CD4-positive, alpha-beta T cell (primary cell): ENCODE data around the gene USP16. TPM values are rescaled to one million over a fixed set of nuclear protein-coding genes. Genes with fewer than 3 reads are reported as not detected.

ENCODE experiments used
- ATAC-seq: fragments of 200-7000 bp; cut with Tn5 transposase; one replicate; pipeline ENCODE4 v1.10.0; 2022; ENCODE audit warnings: mild to moderate bottlenecking; ENCODE audit not compliant: poor library complexity
- CTCF ChIA-PET: fragments of 350-600 bp; sonication (Branson Sonifier 250); formaldehyde crosslinking; loops from one replicate; lab custom pipeline; 2021; ENCODE audit warnings: antibody characterized with exemption, inconsistent platforms; lab: Charles Lee
- POLR2A ChIA-PET: fragments of 350-600 bp; sonication (Branson Sonifier 250); formaldehyde crosslinking; loops from one replicate; lab custom pipeline; 2021; ENCODE audit warnings: antibody characterized with exemption, inconsistent platforms; lab: Charles Lee
- DNase-seq, 14 experiments: peaks; one replicate each; pipeline ENCODE4 v3.0.0-alpha.2; 2013 to 2020; ENCODE audit warnings: mixed read lengths in 2 of 14
- H3K27ac ChIP-seq, 2 donors: one replicate each; pipeline versions ENCODE4 v1.5.1 to v1.7.0; 2013; ENCODE audit warnings: low read length in 2 of 2, low read depth in 1 of 2, mild to moderate bottlenecking in 1 of 2
- H3K27me3 ChIP-seq, 2 experiments: 1 replicate in 1 of 2; 2 replicates in 1 of 2; pipeline versions ENCODE4 v1.6.1 to v1.7.0; 2013; ENCODE audit warnings: low read length in 2 of 2, control low read depth in 1 of 2, mild to moderate bottlenecking in 1 of 2, moderate library complexity in 1 of 2; ENCODE audit not compliant: insufficient read depth in 2 of 2, control insufficient read depth in 1 of 2
- H3K36me3 ChIP-seq: one replicate; pipeline ENCODE4 v1.6.1; 2013; ENCODE audit warnings: low read length, control low read depth; ENCODE audit not compliant: insufficient read depth
- H3K4me1 ChIP-seq: one replicate; pipeline ENCODE4 v1.6.1; 2013; ENCODE audit warnings: low read length, control low read depth; ENCODE audit not compliant: insufficient read depth
- H3K4me3 ChIP-seq: one replicate; pipeline ENCODE4 v1.5.1; 2013; ENCODE audit warnings: mild to moderate bottlenecking, low read length, moderate library complexity
- H3K9me3 ChIP-seq, 2 experiments: 1 replicate in 1 of 2; 2 replicates in 1 of 2; pipeline versions ENCODE4 v1.6.1 to v1.7.0; 2013; ENCODE audit warnings: low read length in 2 of 2, mild to moderate bottlenecking in 2 of 2, control low read depth in 1 of 2, moderate library complexity in 1 of 2; ENCODE audit not compliant: control insufficient read depth in 1 of 2, insufficient read depth in 1 of 2
- H3K27ac Mint-ChIP-seq: one replicate; pipeline ENCODE4 v1.8.0; 2020; ENCODE audit warnings: mixed read lengths
- H3K27me3 Mint-ChIP-seq: one replicate; pipeline ENCODE4 v1.8.0; 2021; ENCODE audit warnings: mixed read lengths
- H3K36me3 Mint-ChIP-seq: one replicate; pipeline ENCODE4 v1.8.0; 2021; ENCODE audit warnings: low read depth, mixed read lengths
- H3K4me1 Mint-ChIP-seq: one replicate; pipeline ENCODE4 v1.8.0; 2021; ENCODE audit warnings: low read depth, mixed read lengths
- H3K4me3 Mint-ChIP-seq: one replicate; pipeline ENCODE4 v1.8.0; 2020; ENCODE audit warnings: mild to moderate bottlenecking, mixed read lengths
- H3K9me3 Mint-ChIP-seq: one replicate; pipeline ENCODE4 v1.8.0; 2020; ENCODE audit warnings: mixed read lengths
- intact Hi-C, 2 experiments: fragments of 100-400 bp; cut with DNase I in 1 of 2; cut with micrococcal nuclease in 1 of 2; formaldehyde crosslinking; loops; one replicate each; pipeline versions ENCODE4 v1.15.1 to v1.9.0; 2023 to 2025; cut with DNase I, micrococcal nuclease
- total RNA-seq, 174 experiments: library from RNA in 2 of 174; stranded (reverse) in 2 of 174; gene quantifications; one replicate each; pipeline ENCODE4 v1.2.3 and lab custom pipeline; 2021 to 2026
- TF ChIP-seq, protein P1 (sequence below): fragments of 200-600 bp; IDR thresholded peaks from one replicate; pipeline ENCODE4 v1.8.0; 2022; ENCODE audit warnings: antibody characterized with exemption, mild to moderate bottlenecking

The USP16 gene
- total RNA-seq, 2 experiments from 2014 or later, result 79.7 to 81.7 TPM

DNA sequence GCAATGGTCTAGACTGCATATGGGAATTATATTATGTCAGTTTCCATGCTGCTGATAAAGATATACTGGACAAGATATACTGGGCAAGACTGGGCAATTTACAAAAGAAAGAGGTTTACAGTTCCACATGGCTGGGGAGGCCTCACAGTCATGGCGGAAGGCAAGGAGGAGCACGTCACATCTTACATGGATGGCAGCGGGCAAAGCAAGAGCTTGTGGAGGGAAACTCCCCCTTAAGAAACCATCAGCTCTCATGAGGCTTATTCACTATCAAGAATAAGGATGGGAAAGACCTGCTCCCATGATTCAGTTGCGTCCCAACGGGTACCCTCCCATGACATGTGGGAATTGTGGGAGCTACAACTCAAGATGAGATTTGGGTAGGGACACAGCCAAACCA, 27.8 kb downstream of the USP16 start:
- no peaks in the 10 kb centered on the region for H3K4me1 Mint-ChIP-seq
- H3K27ac Mint-ChIP-seq, result no peak overlapping the region
- no peaks in the 10 kb centered on the region for H3K27me3 Mint-ChIP-seq
- Histone ChIP-seq H3K9me3 (no peaks in the 10 kb centered on the region), H3K4me3 (no peak overlapping the region), H3K27me3 (no peaks in the 10 kb centered on the region), H3K36me3 (peaks cover 85% of the 10 kb centered on the region), H3K4me1 (no peaks in the 10 kb centered on the region), H3K27ac (no peak overlapping the region)
- ChIA-PET POLR2A (no interaction called here), CTCF (no interaction called here)
- no peak overlapping the region for H3K4me3 Mint-ChIP-seq
- intact Hi-C loops, result no loop called here
- H3K36me3 Mint-ChIP-seq, result no peaks in the 10 kb centered on the region
- DNase-seq (no peak), ATAC-seq (no peak)
- TF ChIP-seq, protein P1, sequence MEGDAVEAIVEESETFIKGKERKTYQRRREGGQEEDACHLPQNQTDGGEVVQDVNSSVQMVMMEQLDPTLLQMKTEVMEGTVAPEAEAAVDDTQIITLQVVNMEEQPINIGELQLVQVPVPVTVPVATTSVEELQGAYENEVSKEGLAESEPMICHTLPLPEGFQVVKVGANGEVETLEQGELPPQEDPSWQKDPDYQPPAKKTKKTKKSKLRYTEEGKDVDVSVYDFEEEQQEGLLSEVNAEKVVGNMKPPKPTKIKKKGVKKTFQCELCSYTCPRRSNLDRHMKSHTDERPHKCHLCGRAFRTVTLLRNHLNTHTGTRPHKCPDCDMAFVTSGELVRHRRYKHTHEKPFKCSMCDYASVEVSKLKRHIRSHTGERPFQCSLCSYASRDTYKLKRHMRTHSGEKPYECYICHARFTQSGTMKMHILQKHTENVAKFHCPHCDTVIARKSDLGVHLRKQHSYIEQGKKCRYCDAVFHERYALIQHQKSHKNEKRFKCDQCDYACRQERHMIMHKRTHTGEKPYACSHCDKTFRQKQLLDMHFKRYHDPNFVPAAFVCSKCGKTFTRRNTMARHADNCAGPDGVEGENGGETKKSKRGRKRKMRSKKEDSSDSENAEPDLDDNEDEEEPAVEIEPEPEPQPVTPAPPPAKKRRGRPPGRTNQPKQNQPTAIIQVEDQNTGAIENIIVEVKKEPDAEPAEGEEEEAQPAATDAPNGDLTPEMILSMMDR, result no peak
- H3K9me3 Mint-ChIP-seq, result no peaks in the 10 kb centered on the region

DNA sequence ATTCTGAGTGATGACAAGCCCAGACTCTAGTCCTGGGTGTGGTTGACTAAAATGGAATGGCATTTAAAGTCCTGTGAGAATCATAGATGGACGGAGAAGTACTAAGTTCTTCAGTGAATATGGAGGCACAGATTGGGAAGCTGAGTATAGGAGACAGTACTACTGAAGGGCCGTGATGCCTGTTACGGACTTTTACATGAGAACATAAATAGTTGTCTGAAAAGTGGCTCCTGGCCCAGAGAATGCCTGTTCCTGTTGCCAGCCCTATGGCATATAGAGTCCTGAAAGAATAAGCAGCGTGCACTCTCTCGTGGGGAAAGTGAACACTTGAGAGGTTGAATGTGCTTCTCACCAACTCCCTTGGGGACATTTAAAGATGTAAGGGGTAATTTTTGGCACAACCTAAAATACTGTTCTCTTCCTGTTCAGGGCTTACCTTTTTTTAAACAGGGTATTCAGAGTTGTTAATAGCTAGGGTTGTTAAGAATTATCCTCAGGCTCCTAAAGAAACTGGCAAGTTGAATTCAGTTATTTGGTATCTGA, 28.6 kb downstream of the USP16 start:
- TF ChIP-seq, protein P1, result no peak
- Histone ChIP-seq H3K4me3 (no peak overlapping the region), H3K9me3 (no peaks in the 10 kb centered on the region), H3K27me3 (no peaks in the 10 kb centered on the region), H3K36me3 (peaks cover 86% of the 10 kb centered on the region), H3K4me1 (no peaks in the 10 kb centered on the region), H3K27ac (no peak overlapping the region)
- no peaks in the 10 kb centered on the region for H3K27me3 Mint-ChIP-seq
- no peaks in the 10 kb centered on the region for H3K9me3 Mint-ChIP-seq
- ChIA-PET CTCF (no interaction called here), POLR2A (interaction anchor here (0.7 kb wide), 1 partner anchor 113 kb away, joined by 6 read pairs; no protein-coding TSS in a partner anchor)
- no peak overlapping the region for H3K4me3 Mint-ChIP-seq
- DNase-seq (no peak), ATAC-seq (no peak)
- H3K27ac Mint-ChIP-seq, result no peak overlapping the region
- no peaks in the 10 kb centered on the region for H3K4me1 Mint-ChIP-seq
- intact Hi-C loops, result no loop called here
- H3K36me3 Mint-ChIP-seq, result peaks cover 5% of the 10 kb centered on the region

DNA sequence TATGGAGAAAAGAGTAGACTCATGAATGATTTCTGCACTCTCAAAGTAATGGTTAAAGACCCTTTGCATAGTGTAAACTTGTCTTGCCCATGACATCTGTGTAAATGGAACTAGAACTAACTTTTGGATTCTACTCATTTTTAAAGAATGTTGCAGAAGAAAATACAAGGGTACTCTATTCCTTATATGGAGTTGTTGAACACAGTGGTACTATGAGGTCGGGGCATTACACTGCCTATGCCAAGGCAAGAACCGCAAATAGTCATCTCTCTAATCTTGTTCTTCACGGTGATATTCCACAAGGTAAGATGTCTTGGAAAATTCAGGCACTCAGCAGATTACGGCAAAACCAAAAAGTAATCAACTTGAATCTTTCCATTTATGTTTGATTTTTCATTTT, 29.2 kb downstream of the USP16 start:
- DNase-seq (no peak), ATAC-seq (no peak)
- intact Hi-C loops, result no loop called here
- Histone ChIP-seq H3K27me3 (no peaks in the 10 kb centered on the region), H3K4me1 (no peaks in the 10 kb centered on the region), H3K4me3 (no peak overlapping the region), H3K27ac (no peak overlapping the region), H3K36me3 (peaks cover 86% of the 10 kb centered on the region), H3K9me3 (no peaks in the 10 kb centered on the region)
- TF ChIP-seq, protein P1, result no peak
- ChIA-PET CTCF (no interaction called here), POLR2A (no interaction called here)
- H3K4me1 Mint-ChIP-seq, result no peaks in the 10 kb centered on the region
- peaks cover 5% of the 10 kb centered on the region for H3K36me3 Mint-ChIP-seq
- H3K27me3 Mint-ChIP-seq, result no peaks in the 10 kb centered on the region
- no peaks in the 10 kb centered on the region for H3K9me3 Mint-ChIP-seq
- H3K27ac Mint-ChIP-seq, result no peak overlapping the region
- no peak overlapping the region for H3K4me3 Mint-ChIP-seq
